Lower lobe of right lung (tissue), 2 donors: Measurements from ENCODE around the gene ZFR2. TPM values are rescaled to one million over a fixed set of nuclear protein-coding genes. Genes with fewer than 3 reads are reported as not detected.

Experiments
- ATAC-seq, 2 donors: fragments of 200-7000 bp; cut with Tn5 transposase; one replicate each; pipeline ENCODE4 v1.9.1; 2020 to 2022; ENCODE audit warnings: mild to moderate bottlenecking in 2 of 2, moderate library complexity in 2 of 2
- DNase-seq: peaks from one replicate; pipeline ENCODE4 v3.0.0-alpha.2; 2020
- H3K27ac ChIP-seq: fragments of 200-600 bp; one replicate; pipeline ENCODE4 v1.8.0; 2022
- H3K27me3 ChIP-seq: fragments of 200-600 bp; one replicate; pipeline ENCODE4 v1.8.0; 2022; ENCODE audit warnings: low read depth
- H3K36me3 ChIP-seq: fragments of 200-600 bp; one replicate; pipeline ENCODE4 v1.8.0; 2022; ENCODE audit warnings: mild to moderate bottlenecking
- H3K4me1 ChIP-seq: fragments of 200-600 bp; one replicate; pipeline ENCODE4 v1.8.0; 2022
- H3K4me3 ChIP-seq: fragments of 200-600 bp; one replicate; pipeline ENCODE4 v1.8.0; 2022; ENCODE audit warnings: mild to moderate bottlenecking
- H3K9me3 ChIP-seq: fragments of 200-600 bp; one replicate; pipeline ENCODE4 v1.8.0; 2022
- intact Hi-C: fragments of 100-400 bp; cut with DNase I; formaldehyde crosslinking; loops from one replicate; pipeline ENCODE4 v1.11.0; 2022
- total RNA-seq: library from RNA; stranded (reverse); fragmentation: NEBNext Ultra II Directional; extraction: Animal tissue kit (Norgen Biotek cat#: 25700); gene quantifications from one replicate; pipeline ENCODE4 v1.2.1, GENCODE V29; 2021
- TF ChIP-seq, protein P1 (sequence below): fragments of 200-600 bp; IDR thresholded peaks from one replicate; pipeline ENCODE4 v1.8.0; 2022; ENCODE audit warnings: antibody characterized with exemption, mild to moderate bottlenecking
- donor health status: DM: no; HTN: yes; CAD: no; lungs with severe emphysema.

Gene ZFR2
- total RNA-seq, 1 donor from 2014 or later = 0.41 TPM

- no peak for DNase-seq
- Histone ChIP-seq H3K36me3 (no peaks in the 10 kb centered on the region), H3K27ac (no peak overlapping the region), H3K9me3 (peaks cover 19% of the 10 kb centered on the region), H3K27me3 (peaks cover 10% of the 10 kb centered on the region), H3K4me1 (no peaks in the 10 kb centered on the region), H3K4me3 (no peak overlapping the region)
- no peak for ATAC-seq
- intact Hi-C loops = no loop called here
- TF ChIP-seq, protein P1, sequence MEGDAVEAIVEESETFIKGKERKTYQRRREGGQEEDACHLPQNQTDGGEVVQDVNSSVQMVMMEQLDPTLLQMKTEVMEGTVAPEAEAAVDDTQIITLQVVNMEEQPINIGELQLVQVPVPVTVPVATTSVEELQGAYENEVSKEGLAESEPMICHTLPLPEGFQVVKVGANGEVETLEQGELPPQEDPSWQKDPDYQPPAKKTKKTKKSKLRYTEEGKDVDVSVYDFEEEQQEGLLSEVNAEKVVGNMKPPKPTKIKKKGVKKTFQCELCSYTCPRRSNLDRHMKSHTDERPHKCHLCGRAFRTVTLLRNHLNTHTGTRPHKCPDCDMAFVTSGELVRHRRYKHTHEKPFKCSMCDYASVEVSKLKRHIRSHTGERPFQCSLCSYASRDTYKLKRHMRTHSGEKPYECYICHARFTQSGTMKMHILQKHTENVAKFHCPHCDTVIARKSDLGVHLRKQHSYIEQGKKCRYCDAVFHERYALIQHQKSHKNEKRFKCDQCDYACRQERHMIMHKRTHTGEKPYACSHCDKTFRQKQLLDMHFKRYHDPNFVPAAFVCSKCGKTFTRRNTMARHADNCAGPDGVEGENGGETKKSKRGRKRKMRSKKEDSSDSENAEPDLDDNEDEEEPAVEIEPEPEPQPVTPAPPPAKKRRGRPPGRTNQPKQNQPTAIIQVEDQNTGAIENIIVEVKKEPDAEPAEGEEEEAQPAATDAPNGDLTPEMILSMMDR = no peak
These were observed 88.0 kb downstream of the ZFR2 start for GRCh38 chr19:3780786-3781304.

GRCh38 chr19:3778899-3779723, 89.7 kb downstream of the ZFR2 start:
- intact Hi-C loops = no loop called here
- no peak overlapping the region for H3K4me3 ChIP-seq
- TF ChIP-seq, protein P1 = no peak
- no peak for ATAC-seq
- H3K27me3 ChIP-seq = no peaks in the 10 kb centered on the region
- H3K27ac ChIP-seq = no peak overlapping the region
- H3K36me3 ChIP-seq = no peaks in the 10 kb centered on the region
- no peaks in the 10 kb centered on the region for H3K4me1 ChIP-seq
- H3K9me3 ChIP-seq = peaks cover 19% of the 10 kb centered on the region
- DNase-seq = no peak

DNA sequence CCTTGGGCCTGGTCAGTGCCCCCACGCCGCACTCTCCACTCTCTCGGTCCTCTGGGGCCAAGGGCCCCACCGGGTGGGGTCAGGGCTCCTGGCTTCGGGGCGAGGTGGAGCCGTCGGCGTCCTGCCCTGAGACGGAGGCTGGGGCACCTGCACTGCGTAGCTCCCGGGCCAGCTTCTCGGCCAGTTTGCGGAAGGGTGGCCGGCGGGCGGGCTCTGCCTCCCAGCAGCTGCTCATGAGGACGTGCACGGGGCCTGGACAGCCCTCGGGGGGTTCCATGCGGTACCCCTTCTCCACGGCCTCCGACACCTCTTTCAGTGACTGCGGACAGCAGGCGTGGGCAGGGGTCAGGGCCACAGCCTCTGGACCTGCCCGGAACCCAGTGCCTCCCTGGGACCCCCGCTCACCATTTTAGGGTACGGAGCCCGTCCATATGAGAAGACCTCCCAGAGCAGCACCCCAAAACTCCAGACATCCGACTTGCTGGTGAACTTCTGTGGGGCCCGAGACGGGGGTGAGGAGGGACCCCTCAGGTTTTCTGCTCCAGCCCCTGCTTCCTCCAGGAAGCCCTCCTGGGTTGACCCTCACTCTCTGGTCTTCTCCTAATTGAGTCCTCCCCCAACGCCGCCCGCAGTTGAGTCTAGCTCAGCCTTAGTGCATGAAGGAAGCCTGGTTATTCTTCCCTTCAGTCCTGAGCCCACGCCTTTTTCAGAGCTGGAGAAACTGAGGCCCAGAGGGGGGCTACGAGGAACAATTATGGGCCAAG, 90.6 kb downstream of the ZFR2 start:
- intact Hi-C loops = no loop called here
- Histone ChIP-seq H3K4me1 (no peaks in the 10 kb centered on the region), H3K36me3 (no peaks in the 10 kb centered on the region), H3K4me3 (no peak overlapping the region), H3K9me3 (peaks cover 19% of the 10 kb centered on the region), H3K27ac (no peak overlapping the region), H3K27me3 (no peaks in the 10 kb centered on the region)
- TF ChIP-seq, protein P1 = no peak
- no peak for DNase-seq
- no peak for ATAC-seq

GRCh38 chr19:3776479-3777040, 92.3 kb downstream of the ZFR2 start:
- H3K36me3 ChIP-seq = no peaks in the 10 kb centered on the region
- H3K27me3 ChIP-seq = no peaks in the 10 kb centered on the region
- intact Hi-C loops = no loop called here
- H3K9me3 ChIP-seq = peaks cover 9% of the 10 kb centered on the region
- DNase-seq (no peak), ATAC-seq (no peak)
- no peak overlapping the region for H3K27ac ChIP-seq
- no peaks in the 10 kb centered on the region for H3K4me1 ChIP-seq
- H3K4me3 ChIP-seq = no peak overlapping the region
- TF ChIP-seq, protein P1 = no peak

GRCh38 chr19:3775831-3776230, 93.0 kb downstream of the ZFR2 start:
- Histone ChIP-seq H3K9me3 (peaks cover 2% of the 10 kb centered on the region), H3K27ac (no peak overlapping the region), H3K4me3 (no peak overlapping the region), H3K4me1 (no peaks in the 10 kb centered on the region), H3K27me3 (no peaks in the 10 kb centered on the region), H3K36me3 (no peaks in the 10 kb centered on the region)
- no peak for DNase-seq
- ATAC-seq = no peak
- intact Hi-C loops = no loop called here
- TF ChIP-seq, protein P1 = no peak
